Urothelium cell line (cell line): Measurements from ENCODE around the gene MRM2.

Experiments
- DNase-seq: peaks from one replicate; pipeline ENCODE4 v3.0.0; 2011; ENCODE audit warnings: low spot score, mixed read lengths
- FAIRE-seq: peaks from 2 replicates; lab custom pipeline; 2011; peaks lifted over from hg19 to GRCh38; lab: Jason Lieb, UNC

Gene MRM2

DNA sequence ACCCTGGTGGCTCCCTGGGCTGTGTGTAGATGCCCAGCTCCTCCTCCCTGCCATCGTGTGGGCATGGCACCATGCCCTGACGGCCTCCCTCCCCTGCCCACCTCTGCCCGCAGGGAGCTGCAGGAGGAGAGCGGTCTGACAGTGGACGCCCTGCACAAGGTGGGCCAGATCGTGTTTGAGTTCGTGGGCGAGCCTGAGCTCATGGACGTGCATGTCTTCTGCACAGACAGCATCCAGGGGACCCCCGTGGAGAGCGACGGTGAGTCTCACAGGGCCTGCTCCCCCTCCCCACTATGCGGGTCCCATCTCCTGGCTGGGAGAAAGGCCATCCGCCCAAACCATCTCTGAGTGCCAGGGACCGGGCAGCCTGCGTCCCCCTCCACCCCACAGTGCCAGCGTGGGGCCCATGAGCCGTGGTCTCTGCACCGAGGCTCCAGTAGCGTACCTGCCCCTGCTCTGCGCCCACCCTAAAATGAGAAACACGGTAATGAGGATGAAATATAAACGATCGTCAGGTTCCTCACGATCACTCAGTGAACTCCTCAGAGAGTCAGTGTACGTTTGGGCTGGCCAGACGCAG is 7.8 kb upstream of the MRM2 start:
- DNase-seq, result no peak
- peak; percentile 88 for FAIRE-seq

GRCh38 chr7:2248984-2249694 is 7.1 kb upstream of the MRM2 start:
- FAIRE-seq (peak; percentile 96), DNase-seq (peak; percentile 84)

DNA sequence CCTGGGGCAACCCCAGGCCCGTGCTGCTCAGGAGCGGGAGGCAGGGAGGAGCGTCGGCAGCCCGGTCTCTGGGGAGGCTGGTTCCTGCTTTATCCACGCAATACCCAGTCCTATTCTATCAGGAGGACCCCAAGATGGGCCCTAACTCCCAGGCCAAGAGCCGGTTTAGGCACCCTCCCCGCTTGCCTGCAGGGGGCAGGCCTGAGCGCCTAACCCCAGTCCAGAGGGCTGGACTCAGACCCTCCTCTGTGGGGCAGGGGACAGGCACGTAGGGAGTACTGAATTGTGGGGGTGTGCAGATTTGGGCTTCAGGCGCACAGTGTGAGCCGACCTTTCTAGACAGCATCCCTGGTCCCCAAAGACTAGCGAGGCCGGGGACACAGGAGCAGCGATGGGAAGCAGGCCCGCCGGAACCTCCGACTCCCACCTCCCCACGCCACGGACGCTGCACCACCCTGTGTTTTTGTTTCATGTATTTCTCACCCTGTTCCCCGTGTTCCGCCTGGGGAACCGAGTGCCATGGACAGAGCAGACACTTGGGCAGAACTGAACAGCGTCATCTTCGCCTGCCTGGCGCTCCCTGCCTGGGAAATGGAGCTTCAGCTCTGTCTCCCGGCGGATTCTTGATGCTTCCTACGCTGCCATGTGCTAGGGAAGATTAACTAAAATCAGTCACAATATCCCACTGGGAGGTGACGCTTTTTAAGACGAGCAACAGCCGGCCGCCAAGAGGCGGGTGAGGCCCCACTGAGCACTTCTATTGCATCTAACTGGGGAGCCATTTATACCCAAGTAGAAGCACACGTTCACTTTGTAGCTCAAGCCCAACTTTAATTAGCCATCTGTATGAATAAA is 5.4 kb upstream of the MRM2 start:
- FAIRE-seq, result peak; percentile 70
- peak; percentile 73 for DNase-seq

DNA sequence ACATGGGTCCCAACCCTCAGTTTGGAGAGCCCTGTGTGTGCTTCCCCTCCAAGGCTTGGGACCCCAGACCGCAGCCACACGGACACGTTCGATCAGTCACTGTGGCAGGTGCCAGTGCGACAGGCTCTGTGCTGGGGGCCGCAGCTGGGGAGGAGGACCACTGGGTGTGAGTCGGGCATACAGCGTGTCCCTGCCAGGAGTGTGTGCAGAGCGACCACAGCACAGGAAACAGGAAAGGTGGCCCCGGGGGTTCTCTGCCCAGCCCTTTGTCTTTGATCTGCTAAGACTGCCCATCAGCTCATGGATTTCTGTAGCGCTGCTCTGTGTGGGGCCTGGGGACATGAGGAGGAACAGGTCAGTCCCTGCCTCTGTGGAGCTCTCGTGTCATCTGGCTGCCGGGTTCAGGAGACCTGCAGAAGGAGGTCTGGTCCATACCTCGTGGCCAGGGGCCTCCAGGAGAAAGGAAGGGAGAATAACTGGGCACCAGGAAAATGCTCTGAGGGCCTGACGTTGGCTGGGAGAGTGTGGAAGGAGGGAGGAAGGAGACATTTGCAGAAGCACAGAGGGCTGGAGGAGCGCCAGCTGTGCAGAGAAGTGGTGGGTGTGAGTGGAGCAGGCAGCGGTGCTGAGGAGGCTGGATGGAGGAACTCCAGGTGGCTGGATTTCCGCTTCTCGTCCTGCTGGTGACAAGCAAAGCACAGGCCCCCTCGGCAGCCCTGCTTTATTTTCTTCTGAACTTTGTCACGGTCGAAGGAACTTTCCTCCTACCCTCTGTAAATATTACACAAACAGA is 4.1 kb upstream of the MRM2 start:
- DNase-seq (no peak), FAIRE-seq (peak; percentile 50)

DNA sequence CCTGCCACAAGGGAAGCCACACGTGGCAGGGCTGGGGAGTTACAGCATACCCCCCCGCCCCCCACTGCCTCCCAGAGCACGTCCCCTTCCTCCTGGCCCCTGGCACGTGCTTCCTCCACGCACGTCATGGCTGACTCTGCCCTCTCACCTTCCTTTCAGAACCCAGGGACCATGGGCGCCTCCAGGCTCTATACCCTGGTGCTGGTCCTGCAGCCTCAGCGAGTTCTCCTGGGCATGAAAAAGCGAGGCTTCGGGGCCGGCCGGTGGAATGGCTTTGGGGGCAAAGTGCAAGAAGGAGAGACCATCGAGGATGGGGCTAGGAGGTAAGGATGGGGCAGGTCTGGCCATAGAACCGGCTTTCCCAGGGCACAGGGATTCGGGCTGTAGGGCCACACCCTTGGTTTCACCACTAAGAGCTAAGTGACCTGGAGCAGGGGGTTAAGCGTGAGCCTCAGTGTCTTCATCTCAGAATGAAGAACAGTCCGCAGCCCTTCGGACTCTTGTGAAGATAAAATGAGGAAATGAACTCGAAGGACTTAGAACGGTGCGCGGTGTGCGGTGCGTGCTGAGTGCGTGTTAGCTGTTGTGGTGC is 2.5 kb upstream of the MRM2 start:
- FAIRE-seq (peak; percentile 77), DNase-seq (no peak)

GRCh38 chr7:2243458-2243857 is 1.5 kb upstream of the MRM2 start:
- DNase-seq, result no peak
- FAIRE-seq, result no peak

GRCh38 chr7:2242541-2243429 is 780 bp upstream of the MRM2 start:
- FAIRE-seq (no peak), DNase-seq (no peak)

- FAIRE-seq (no peak), DNase-seq (no peak)
Measured at GRCh38 chr7:2239242-2239641, 2.8 kb downstream of the MRM2 start.

- no peak for DNase-seq
Measured at GRCh38 chr7:2237109-2237602, 4.8 kb downstream of the MRM2 start.

DNA sequence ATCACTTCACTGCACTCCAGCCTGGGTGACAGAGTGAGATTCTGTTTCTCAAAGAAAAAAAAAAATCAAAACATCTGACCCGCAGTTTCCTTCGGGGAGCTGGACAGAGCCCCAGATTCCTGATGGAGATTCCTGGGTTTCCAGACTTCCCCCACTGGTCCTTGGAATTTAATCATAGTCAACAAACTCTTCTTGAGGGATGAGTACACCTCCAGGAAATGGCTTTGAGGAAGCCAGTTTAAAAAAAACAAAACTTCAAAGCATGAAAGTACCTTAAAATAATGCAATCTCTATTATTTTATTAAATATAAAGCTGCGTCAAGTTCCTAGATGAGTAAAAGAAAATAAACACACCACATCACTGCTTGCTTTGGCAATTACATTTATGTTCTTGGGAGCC is 8.1 kb downstream of the MRM2 start:
- FAIRE-seq (no peak), DNase-seq (no peak)

More at GRCh38 chr7:2237109-2237602, 4.8 kb downstream of the MRM2 start:
- FAIRE-seq, result no peak

DNA sequence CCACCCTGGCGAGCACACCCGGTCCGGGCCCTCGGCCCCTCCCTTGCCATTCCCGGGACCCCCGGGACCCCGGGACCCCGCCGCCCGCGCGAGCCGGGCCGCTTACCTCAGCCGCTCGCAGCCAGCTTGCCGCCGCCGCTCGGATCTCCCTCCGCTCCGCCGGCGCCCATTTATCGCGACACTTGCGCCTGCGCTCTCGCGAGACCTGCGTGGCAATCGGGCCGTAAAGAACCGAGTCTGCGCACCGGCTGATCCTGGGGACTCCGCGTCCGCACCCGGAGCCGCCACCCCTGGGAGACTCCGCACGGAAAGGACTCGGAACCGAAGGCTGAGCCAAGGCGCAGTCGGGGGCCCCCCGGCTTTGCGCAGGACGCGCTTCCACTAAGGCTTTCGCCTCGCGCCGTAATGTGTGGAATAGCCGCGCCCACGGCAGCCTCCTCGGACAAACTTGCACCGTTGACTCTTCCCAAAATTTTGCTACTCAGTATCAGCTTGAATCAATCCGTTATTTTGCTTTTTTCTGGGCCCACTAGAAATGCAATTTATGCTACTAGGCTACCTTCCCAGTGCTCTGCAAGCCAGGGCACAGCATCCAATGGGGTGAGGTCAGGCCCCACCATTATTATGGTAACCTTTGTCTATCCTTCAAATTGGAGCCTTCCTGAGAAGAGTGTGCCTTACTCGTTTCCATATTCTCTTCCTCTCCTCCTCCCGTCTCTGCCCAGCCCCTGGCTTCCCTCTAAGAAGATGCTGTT is 9.1 kb downstream of the MRM2 start, which contains the start of gene MAD1L1:
MAD1L1 (minus strand) TSS at position 180 of the 755 bp plus-strand sequence. CDS start 2,812 bp downstream, outside the sequence.
- DNase-seq, result peak; percentile 100
- peak; percentile 86 for FAIRE-seq

GRCh38 chr7:2231992-2232765 is 9.8 kb downstream of the MRM2 start:
- DNase-seq (peak; percentile 59), FAIRE-seq (no peak)

- FAIRE-seq (no peak), DNase-seq (no peak)
Measured at GRCh38 chr7:2230882-2231281, 11.1 kb downstream of the MRM2 start.

- no peak for FAIRE-seq
Measured at GRCh38 chr7:2230226-2230625, 11.8 kb downstream of the MRM2 start.

DNA sequence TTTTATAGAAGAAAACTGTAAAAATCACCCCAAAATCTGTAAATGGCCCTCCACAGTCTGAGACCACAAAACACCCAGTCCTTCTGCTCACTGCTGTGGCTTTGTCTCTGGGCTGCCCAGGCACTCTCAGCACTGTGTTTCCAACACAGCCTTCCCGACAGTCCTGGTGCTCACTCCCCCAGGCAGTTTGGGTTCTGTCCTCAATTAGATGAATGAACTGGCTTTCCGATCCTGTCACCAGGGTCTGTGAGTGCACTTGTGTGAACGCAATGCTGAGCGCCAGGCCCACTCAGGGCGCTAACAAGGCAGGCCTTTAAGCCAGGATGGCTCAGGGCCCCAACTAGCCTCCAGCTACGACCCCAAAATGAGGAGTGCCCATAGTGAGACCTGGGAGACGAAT is 12.5 kb downstream of the MRM2 start:
- DNase-seq (no peak), FAIRE-seq (no peak)

More at GRCh38 chr7:2230226-2230625, 11.8 kb downstream of the MRM2 start:
- DNase-seq, result no peak

- no peak for DNase-seq
- FAIRE-seq, result no peak
Measured at GRCh38 chr7:2228921-2229320, 13.1 kb downstream of the MRM2 start.

DNA sequence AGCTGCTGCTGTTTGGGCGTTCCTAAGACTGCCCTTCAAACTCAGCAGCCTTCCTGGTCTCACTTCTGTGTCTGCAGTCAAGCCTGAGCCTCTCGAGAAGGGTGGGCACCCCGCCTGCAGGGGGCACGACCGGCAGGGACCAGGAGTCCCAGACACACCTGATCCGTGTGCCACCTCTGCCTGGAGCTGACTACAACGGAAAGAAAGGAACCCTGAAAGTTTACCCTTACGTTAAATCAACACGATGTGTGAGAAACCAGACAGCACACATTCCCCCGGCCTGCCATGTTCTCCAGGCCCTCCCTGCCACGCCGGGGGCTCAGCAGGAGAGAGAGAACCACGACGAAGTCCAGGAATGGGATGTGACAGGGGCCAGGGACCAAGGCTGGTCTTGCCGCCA is 14.3 kb downstream of the MRM2 start:
- DNase-seq (no peak), FAIRE-seq (peak; percentile 97)

DNA sequence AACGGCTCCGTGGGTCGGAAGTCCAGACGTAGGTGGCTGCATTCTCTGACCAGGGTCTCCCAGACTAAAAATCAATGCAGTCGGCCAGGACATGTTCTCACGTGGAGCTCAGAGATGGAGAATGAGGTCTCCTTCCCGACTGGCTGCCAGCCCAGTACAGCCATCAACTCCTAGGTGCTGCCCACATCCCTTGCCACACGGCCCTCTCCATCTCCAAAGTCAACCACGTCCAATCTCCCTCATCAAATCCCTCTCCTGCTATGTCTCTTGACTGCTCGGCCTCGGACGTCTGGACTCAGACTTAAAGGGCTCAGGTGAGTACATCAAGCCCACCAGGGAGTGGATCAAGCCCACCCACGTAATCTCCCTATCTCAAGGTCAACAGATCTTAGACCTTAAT is 16.2 kb downstream of the MRM2 start:
- DNase-seq, result no peak
- peak; percentile 89 for FAIRE-seq
